Keratinocyte (primary cell): ENCODE data around the gene RBBP6.

Experiments used
- EZH2 ChIP-seq: IDR thresholded peaks from one replicate; pipeline ENCODE4 v1.6.1; 2012; ENCODE audit warnings: inconsistent platforms, mild to moderate bottlenecking, low read length, moderate library complexity
- TF ChIP-seq, protein P1 (sequence below), 3 experiments: IDR thresholded peaks in 1 of 3; conservative IDR thresholded peaks in 1 of 3; optimal IDR thresholded peaks in 1 of 3; 2 replicates in 2 of 3; 3 replicates in 1 of 3; pipeline versions ENCODE3 to v1.5.1; 2011; ENCODE audit warnings: low read length in 3 of 3, mild to moderate bottlenecking in 3 of 3, moderate library complexity in 2 of 3, control low read depth in 1 of 3, inconsistent platforms in 1 of 3; ENCODE audit not compliant: insufficient read depth in 2 of 3; ENCODE audit errors: extremely low read depth in 1 of 3

DNA sequence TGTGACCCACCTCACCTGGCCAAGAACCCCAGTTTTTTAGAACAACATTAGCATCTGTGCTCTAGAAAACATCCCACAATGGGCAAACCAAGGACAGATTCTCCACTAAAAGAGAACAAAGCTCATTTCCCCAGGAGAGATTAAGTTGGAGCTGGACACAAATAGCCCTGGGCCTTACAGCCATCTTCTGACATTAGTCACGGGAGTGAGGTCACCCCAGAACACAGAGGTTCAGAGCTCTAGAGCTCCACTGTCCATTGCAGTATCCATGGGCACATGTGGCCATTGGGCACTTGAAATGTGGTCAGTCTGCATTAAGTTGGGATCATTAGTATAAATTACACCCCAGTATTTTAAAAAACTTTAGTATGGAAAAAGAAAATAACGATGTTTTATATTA is 47.6 kb upstream of the RBBP6 start:
- TF ChIP-seq, protein P1, sequence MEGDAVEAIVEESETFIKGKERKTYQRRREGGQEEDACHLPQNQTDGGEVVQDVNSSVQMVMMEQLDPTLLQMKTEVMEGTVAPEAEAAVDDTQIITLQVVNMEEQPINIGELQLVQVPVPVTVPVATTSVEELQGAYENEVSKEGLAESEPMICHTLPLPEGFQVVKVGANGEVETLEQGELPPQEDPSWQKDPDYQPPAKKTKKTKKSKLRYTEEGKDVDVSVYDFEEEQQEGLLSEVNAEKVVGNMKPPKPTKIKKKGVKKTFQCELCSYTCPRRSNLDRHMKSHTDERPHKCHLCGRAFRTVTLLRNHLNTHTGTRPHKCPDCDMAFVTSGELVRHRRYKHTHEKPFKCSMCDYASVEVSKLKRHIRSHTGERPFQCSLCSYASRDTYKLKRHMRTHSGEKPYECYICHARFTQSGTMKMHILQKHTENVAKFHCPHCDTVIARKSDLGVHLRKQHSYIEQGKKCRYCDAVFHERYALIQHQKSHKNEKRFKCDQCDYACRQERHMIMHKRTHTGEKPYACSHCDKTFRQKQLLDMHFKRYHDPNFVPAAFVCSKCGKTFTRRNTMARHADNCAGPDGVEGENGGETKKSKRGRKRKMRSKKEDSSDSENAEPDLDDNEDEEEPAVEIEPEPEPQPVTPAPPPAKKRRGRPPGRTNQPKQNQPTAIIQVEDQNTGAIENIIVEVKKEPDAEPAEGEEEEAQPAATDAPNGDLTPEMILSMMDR (optimal IDR thresholded peaks at IDR 0.05 in 1 of 3, IDR thresholded peaks at IDR 0.05 in 1 of 3, conservative IDR thresholded peaks at IDR 0.05 in 1 of 3; ENCODE audit: extremely low read depth in 1 of 3, insufficient read depth in 2 of 3, low read length in 3 of 3) = no peak
- TF ChIP-seq EZH2 = no peak
